GM21423 (cell line): ENCODE data around the gene PIEZO2.
"Not testable (repeated sequence)": the region's sequence is repeated elsewhere in the genome, so short reads cannot be mapped to it uniquely, and the experiment has no call there.

Experiments used
- ATAC-seq: cut with Tn5 transposase; IDR thresholded peaks from one replicate; pipeline ENCODE4 v1.9.1; 2021; ENCODE audit warnings: mild to moderate bottlenecking, moderate library complexity; ENCODE audit not compliant: unreplicated experiment

PIEZO2 gene

GRCh38 chr18:11153097-11153496 lies 3.7 kb upstream of the PIEZO2 start:
- ATAC-seq = no peak

GRCh38 chr18:11150271-11150615 lies 874 bp upstream of the PIEZO2 start:
- ATAC-seq = no peak

- ATAC-seq = peak; percentile 7
These were observed 509 bp downstream of the PIEZO2 start for GRCh38 chr18:11148680-11149440.

- ATAC-seq = no peak
These were observed 1.2 kb downstream of the PIEZO2 start for GRCh38 chr18:11147962-11148679.

- no peak for ATAC-seq
These were observed 1.9 kb downstream of the PIEZO2 start for GRCh38 chr18:11147371-11147951.

- no peak for ATAC-seq
These were observed 2.4 kb downstream of the PIEZO2 start for GRCh38 chr18:11146947-11147345.

- ATAC-seq = no peak
These were observed 3.0 kb downstream of the PIEZO2 start for GRCh38 chr18:11146238-11146946.

- ATAC-seq = no peak
These were observed 3.8 kb downstream of the PIEZO2 start for GRCh38 chr18:11145413-11146191.

- ATAC-seq = no peak
These were observed 12.0 kb downstream of the PIEZO2 start for GRCh38 chr18:11137400-11137799.

GRCh38 chr18:11136241-11136640 lies 13.1 kb downstream of the PIEZO2 start:
- no peak for ATAC-seq

GRCh38 chr18:11134940-11135339 lies 14.4 kb downstream of the PIEZO2 start:
- no peak for ATAC-seq

- ATAC-seq = not testable (repeated sequence)
These were observed 20.3 kb downstream of the PIEZO2 start for GRCh38 chr18:11129059-11129458.

- no peak for ATAC-seq
These were observed 23.7 kb downstream of the PIEZO2 start for GRCh38 chr18:11125492-11126315.

- ATAC-seq = no peak
These were observed 25.3 kb downstream of the PIEZO2 start for GRCh38 chr18:11124054-11124453.

- ATAC-seq = no peak
These were observed 27.9 kb downstream of the PIEZO2 start for GRCh38 chr18:11121443-11121849.

- ATAC-seq = no peak
These were observed 29.3 kb downstream of the PIEZO2 start for GRCh38 chr18:11119959-11120587.

GRCh38 chr18:11119550-11119949 lies 29.8 kb downstream of the PIEZO2 start:
- no peak for ATAC-seq

- ATAC-seq = no peak
These were observed 31.2 kb downstream of the PIEZO2 start for GRCh38 chr18:11118051-11118766.

- ATAC-seq = no peak
These were observed 34.1 kb downstream of the PIEZO2 start for GRCh38 chr18:11115276-11115675.
